Skeletal muscle satellite cell (primary cell): ENCODE data around the gene FRMD1.

Experiments
- H3K27me3 ChIP-seq: 2 replicates; pipeline ENCODE4 v1.7.0; 2013; ENCODE audit warnings: low read length; ENCODE audit not compliant: control insufficient read depth, insufficient read depth
- H3K36me3 ChIP-seq: 2 replicates; pipeline ENCODE4 v1.7.0; 2013; ENCODE audit warnings: mild to moderate bottlenecking, control low read depth, low read length; ENCODE audit not compliant: insufficient read depth
- H3K4me1 ChIP-seq: 2 replicates; pipeline ENCODE4 v1.7.0; 2013; ENCODE audit warnings: low read length; ENCODE audit not compliant: control insufficient read depth, insufficient read depth
- H3K4me2 ChIP-seq: 2 replicates; pipeline ENCODE4 v1.7.0; 2013; ENCODE audit warnings: mild to moderate bottlenecking, low read length
- H3K4me3 ChIP-seq: 2 replicates; pipeline ENCODE4 v1.7.0; 2013; ENCODE audit warnings: low read length
- H3K9ac ChIP-seq: 2 replicates; pipeline ENCODE4 v1.7.0; 2013; ENCODE audit warnings: mild to moderate bottlenecking, low read depth, low read length, moderate library complexity
- H3K9me3 ChIP-seq: replicated peaks from 2 replicates; pipeline ENCODE4 v1.7.0; 2013; ENCODE audit warnings: mild to moderate bottlenecking, control low read depth, low read length

Gene FRMD1

DNA sequence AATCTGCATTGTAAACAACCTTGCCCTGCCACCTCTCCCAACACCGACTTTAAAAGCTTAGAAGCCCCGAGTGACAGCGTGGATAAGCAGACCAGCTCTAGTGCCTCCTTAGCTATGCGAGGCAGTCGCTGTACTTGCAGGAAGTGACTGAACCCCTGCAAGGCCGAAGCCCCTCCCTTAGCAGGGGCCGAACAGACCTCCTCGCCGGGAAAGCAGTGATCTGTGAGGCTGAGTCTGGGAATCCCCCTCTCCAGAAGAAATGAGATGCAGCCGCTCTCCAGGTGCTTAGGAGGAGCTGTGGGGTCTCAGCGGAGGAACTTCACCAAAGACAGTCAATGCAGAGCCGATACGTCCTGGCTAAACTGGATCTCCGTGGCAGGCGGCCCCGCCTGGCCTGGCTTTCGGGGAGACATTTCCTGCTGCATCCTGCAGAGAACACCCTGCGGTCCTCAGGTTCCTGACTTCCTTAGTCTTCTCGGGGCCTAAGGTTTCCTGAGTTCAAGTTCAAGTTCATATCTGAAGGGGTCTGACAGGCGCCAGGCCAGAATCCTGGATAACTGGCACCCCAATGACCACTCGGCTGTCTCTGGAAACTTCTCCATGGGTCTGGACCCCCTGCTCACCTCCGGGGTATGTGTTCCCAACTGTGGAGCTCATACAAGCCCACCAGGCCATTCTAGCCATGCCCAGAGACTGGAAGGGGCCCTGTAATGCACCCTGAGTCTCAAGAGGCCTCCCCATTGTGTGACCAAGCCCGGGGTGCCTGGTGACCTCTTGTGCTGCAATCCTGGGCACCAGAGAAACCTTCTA is 20.4 kb upstream of the FRMD1 start:
- H3K4me3 ChIP-seq = no peak overlapping the region
- H3K36me3 ChIP-seq = no peaks in the 10 kb centered on the region
- peaks cover 4% of the 10 kb centered on the region for H3K27me3 ChIP-seq
- no peaks in the 10 kb centered on the region for H3K9me3 ChIP-seq
- H3K9ac ChIP-seq = no peak overlapping the region
- no peaks in the 10 kb centered on the region for H3K4me1 ChIP-seq
- no peak overlapping the region for H3K4me2 ChIP-seq

GRCh38 chr6:168098431-168098861 is 19.4 kb upstream of the FRMD1 start:
- H3K9ac ChIP-seq = no peak overlapping the region
- H3K4me1 ChIP-seq = no peaks in the 10 kb centered on the region
- no peak overlapping the region for H3K4me3 ChIP-seq
- H3K4me2 ChIP-seq = no peak overlapping the region
- H3K36me3 ChIP-seq = no peaks in the 10 kb centered on the region
- H3K27me3 ChIP-seq = peaks cover 4% of the 10 kb centered on the region
- H3K9me3 ChIP-seq = no peaks in the 10 kb centered on the region

- Histone ChIP-seq H3K9ac (no peak overlapping the region), H3K27me3 (peaks cover 4% of the 10 kb centered on the region), H3K4me2 (no peak overlapping the region), H3K4me1 (no peaks in the 10 kb centered on the region), H3K4me3 (no peak overlapping the region), H3K9me3 (no peaks in the 10 kb centered on the region), H3K36me3 (no peaks in the 10 kb centered on the region)
Observed at GRCh38 chr6:168097621-168098430, 18.8 kb upstream of the FRMD1 start.

- no peak overlapping the region for H3K4me2 ChIP-seq
- no peak overlapping the region for H3K4me3 ChIP-seq
- H3K9me3 ChIP-seq = no peaks in the 10 kb centered on the region
- peaks cover 3% of the 10 kb centered on the region for H3K27me3 ChIP-seq
- no peaks in the 10 kb centered on the region for H3K36me3 ChIP-seq
- no peaks in the 10 kb centered on the region for H3K4me1 ChIP-seq
- H3K9ac ChIP-seq = no peak overlapping the region
Observed at GRCh38 chr6:168097221-168097620, 18.2 kb upstream of the FRMD1 start.

DNA sequence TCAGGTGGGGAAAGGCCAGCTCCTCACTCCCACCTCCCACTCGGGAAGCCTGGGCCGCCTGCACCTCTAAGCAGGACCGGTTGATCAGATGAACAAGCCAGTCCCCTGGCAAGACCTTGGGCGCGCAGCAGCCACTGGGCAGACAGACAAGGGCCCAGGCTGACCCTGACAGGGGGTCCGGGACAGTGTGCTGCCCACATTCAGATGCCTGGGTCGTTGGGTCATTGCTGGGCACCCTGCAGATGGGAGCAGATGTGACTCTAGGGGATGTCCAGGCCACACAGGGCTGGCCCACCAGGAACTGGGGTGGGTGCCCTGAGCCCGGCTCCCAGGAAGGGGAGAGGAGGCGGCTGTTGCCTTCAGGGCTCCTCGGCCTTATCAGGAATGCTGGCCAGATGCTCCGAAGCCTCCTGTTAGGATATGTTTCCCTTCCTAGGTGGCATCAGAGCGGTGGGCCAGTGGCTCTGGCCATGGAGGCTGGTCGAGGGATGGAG is 17.3 kb upstream of the FRMD1 start:
- H3K4me2 ChIP-seq = no peak overlapping the region
- no peaks in the 10 kb centered on the region for H3K9me3 ChIP-seq
- H3K4me3 ChIP-seq = no peak overlapping the region
- no peaks in the 10 kb centered on the region for H3K27me3 ChIP-seq
- no peaks in the 10 kb centered on the region for H3K36me3 ChIP-seq
- no peaks in the 10 kb centered on the region for H3K4me1 ChIP-seq
- no peak overlapping the region for H3K9ac ChIP-seq

GRCh38 chr6:168095716-168096250 is 16.8 kb upstream of the FRMD1 start:
- Histone ChIP-seq H3K4me1 (no peaks in the 10 kb centered on the region), H3K4me2 (no peak overlapping the region), H3K9me3 (no peaks in the 10 kb centered on the region), H3K9ac (no peak overlapping the region), H3K36me3 (no peaks in the 10 kb centered on the region), H3K27me3 (no peaks in the 10 kb centered on the region), H3K4me3 (no peak overlapping the region)

DNA sequence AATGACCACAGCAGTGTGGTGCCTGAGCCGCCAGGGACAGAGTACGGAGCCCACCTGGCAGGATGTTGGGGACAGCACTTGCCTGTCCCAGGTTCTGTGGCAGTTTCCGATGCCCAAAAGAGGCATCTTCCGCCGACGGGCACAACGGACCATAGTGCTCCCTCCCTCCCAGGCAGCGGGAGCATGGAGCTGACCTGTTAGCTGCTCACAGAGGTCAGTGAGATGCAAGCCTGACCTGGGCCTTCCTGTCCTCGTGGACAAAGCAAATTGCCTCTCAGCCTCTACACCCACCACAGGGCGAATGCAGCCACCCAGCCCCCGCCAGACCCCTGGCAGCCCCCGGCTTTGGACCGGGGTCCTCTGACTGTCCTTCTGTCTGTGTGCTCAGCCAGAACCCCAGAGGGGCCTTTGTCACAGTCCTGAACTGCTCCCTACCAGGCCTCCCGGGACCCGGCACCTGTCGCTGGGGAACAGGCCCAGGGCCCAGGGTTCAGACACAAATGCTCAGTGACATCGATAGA is 16.2 kb upstream of the FRMD1 start:
- Histone ChIP-seq H3K9me3 (no peaks in the 10 kb centered on the region), H3K27me3 (no peaks in the 10 kb centered on the region), H3K4me1 (no peaks in the 10 kb centered on the region), H3K36me3 (no peaks in the 10 kb centered on the region), H3K9ac (no peak overlapping the region), H3K4me2 (no peak overlapping the region), H3K4me3 (no peak overlapping the region)

DNA sequence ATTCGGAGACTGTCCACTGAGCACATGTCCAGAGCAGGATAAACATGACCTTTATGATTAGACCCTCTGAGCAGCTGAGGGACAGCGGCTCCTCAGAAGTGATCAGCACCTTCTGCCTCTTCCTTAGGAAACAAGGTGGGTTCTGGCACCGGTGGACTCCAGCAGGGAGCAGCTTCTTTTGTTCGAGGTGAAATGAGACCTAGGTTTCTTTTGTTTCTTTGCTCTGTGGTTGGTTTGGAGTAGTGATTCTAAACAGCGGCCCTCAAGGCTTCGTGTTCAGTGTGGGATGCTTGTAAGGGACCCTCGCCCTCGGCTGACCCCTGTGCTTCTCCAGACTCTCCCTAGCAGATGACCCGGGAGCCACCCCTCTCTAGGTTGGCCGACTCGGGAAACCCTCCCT is 14.6 kb upstream of the FRMD1 start:
- Histone ChIP-seq H3K9ac (no peak overlapping the region), H3K4me3 (no peak overlapping the region), H3K4me1 (no peaks in the 10 kb centered on the region), H3K4me2 (no peak overlapping the region), H3K27me3 (no peaks in the 10 kb centered on the region), H3K9me3 (no peaks in the 10 kb centered on the region), H3K36me3 (no peaks in the 10 kb centered on the region)

- no peaks in the 10 kb centered on the region for H3K4me1 ChIP-seq
- H3K4me3 ChIP-seq = no peak overlapping the region
- no peak overlapping the region for H3K9ac ChIP-seq
- no peaks in the 10 kb centered on the region for H3K27me3 ChIP-seq
- H3K4me2 ChIP-seq = no peak overlapping the region
- H3K9me3 ChIP-seq = no peaks in the 10 kb centered on the region
- H3K36me3 ChIP-seq = no peaks in the 10 kb centered on the region
Observed at GRCh38 chr6:168093071-168093505, 14.1 kb upstream of the FRMD1 start.

DNA sequence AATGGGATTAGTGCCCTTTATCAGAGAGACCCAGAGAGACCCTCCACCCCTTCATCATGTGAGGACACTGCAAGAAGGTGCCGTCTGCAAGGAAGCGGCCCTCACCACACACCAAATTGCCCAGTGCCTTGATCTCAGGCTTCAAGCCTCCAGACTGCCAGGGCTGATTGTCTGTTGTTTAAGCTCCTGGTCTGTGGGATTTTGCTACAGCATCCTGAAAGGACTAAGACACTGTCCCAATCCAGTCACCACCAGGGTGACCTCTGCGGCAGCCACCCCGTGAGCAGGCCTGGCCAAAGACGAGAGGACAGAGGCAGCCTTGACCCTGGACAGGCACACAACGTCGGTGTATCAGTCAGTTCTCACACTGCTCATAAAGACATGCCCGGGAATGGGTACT is 13.5 kb upstream of the FRMD1 start:
- no peaks in the 10 kb centered on the region for H3K4me1 ChIP-seq
- H3K4me2 ChIP-seq = no peak overlapping the region
- H3K9ac ChIP-seq = no peak overlapping the region
- no peaks in the 10 kb centered on the region for H3K9me3 ChIP-seq
- H3K27me3 ChIP-seq = no peaks in the 10 kb centered on the region
- no peak overlapping the region for H3K4me3 ChIP-seq
- no peaks in the 10 kb centered on the region for H3K36me3 ChIP-seq
